Measurements from ENCODE around the gene DTX3. TPM values are rescaled to one million over a fixed set of nuclear protein-coding genes. Genes with fewer than 3 reads are reported as not detected.

The DTX3 gene
- polyA plus RNA-seq, 1 donor = 65.0 TPM

DNA sequence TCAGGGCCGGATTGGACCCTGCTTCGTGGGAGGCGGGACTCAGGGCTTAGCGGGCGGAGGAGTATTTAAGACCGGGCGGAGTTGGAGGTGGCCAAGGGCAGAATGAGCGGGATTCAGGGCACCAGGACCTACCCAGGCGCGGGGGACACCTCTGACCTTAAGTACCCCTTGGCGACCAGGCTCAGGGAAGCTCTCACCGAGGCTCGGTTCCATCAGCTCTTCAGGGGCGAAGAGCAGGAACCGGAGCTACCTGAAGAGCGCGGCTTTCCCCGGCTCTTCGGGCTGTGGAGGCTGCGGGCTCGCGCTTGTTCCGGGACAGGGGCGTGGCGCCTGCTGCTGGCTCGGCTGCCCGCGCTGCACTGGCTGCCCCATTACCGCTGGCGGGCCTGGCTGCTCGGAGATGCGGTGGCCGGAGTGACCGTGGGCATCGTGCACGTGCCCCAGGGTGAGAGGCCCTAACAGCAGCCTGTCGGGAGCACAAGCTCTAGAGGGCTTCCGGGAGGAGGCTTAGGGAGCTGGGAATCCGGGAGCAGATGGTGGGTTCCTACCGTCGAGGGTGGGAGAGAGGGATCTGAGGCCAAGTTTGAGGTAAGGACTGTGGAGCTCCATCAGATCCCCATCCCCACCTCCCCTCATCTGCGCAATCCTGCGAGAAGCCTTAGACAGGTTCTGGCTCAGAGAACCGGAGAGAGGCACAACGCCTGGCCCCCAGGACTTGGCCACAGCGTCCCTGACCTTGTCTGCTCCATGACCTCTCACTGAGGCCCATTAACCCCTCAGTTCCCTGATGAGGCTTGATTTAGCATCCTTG, 15.0 kb downstream of the DTX3 start:
- no peak for DNase-seq

DNA sequence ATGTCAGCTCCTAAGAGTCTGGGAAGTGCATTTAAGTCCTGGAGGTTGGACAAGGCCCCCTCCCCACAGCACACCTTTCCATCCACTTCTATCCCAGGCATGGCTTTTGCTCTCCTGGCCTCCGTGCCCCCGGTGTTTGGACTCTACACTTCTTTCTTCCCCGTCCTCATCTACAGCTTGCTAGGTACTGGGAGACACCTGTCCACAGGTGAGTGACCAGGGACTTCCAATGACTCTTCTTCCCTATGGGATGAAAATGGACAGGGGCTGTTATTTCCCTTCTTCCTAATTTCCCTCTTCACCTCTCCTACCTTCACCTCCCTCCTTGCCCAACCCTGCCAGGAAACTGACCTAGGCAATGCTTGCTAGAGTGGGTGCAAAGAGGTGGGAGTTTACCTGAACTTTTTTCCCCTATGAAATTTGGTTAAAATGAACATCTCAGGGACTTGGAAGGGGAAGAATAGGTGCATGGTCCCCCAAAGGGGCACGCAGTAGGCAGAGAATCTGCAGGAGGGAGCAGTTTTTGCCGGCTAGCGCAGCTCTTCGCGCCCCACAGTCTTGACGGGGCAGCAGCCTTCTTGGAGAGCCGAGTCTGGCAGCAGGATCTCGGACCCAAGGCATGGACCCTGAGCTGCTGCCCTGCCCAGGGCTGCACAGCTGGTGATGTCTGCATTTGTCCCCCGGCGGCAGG, 15.8 kb downstream of the DTX3 start:
- DNase-seq = no peak

DNA sequence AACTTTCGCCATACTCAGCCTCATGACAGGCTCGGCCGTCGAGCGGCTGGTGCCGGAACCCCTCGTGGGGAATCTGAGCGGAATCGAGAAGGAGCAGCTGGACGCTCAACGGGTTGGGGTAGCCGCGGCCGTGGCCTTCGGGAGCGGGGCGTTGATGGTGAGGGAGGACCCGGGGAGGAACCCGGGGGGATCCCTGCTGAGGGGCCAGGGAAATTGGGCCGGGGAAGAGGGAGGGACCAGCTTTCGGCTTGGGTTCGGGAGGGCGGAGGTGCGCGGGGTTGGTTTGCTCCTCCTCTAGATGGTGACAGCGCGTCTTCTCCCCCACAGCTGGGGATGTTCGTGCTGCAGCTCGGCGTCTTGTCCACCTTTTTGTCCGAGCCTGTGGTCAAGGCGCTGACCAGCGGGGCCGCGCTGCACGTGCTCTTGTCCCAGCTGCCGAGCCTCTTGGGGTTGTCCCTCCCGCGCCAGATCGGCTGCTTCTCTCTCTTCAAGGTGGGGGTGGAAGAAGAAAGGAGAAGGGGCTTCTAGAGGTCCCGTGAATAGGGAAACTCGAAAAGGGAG, 16.4 kb downstream of the DTX3 start:
- DNase-seq = no peak

GRCh38 chr12:57621497-57622292, 17.1 kb downstream of the DTX3 start:
- DNase-seq = no peak

GRCh38 chr12:57622293-57623245, 17.9 kb downstream of the DTX3 start:
- DNase-seq = no peak

DNA sequence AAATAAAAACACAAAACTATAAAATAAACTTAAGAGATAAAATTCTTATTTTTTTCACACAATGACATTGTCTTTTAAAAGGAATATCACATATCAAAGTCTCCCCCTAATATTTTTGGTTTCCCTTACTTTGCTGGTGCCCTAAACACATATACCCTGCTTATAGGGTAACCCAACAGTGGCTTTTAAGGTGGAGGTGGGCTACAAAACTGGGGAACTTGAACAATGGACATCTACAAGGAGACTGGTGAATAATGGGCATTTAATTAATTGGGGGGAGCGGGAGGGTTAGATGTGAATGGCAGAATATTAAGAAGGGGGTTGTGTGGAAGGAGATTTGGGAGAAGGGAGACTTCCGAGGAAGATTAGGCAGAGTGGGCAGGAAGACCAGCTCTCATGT, 18.8 kb downstream of the DTX3 start:
- DNase-seq = no peak

DNA sequence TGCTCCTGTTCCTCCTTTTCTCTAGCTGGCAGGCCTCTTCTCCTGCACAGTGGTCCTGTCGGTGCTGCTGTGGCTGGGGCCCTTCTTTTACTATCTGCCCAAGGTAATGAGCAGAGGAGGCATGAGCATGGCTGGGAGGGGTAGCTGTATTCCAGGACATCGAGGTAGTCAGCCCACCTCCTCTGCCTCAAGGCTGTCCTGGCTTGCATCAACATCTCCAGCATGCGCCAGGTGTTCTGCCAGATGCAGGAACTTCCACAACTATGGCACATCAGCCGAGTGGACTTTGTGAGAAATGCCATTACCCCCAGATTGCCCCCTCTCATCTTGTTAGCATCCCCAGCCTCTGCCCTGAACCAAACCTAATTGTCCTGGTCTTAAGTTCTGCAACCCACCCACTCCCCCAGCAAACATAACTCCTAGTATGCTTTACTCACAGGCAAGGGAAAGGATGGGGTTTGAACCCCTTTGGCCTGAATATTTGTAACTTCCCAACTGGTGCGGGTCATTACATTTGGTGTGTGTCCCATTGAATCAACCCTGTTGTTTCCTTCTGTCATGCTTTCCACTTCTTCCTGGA, 19.3 kb downstream of the DTX3 start:
- no peak for DNase-seq

GRCh38 chr12:57624441-57625220, 20.0 kb downstream of the DTX3 start:
- no peak for DNase-seq

DNA sequence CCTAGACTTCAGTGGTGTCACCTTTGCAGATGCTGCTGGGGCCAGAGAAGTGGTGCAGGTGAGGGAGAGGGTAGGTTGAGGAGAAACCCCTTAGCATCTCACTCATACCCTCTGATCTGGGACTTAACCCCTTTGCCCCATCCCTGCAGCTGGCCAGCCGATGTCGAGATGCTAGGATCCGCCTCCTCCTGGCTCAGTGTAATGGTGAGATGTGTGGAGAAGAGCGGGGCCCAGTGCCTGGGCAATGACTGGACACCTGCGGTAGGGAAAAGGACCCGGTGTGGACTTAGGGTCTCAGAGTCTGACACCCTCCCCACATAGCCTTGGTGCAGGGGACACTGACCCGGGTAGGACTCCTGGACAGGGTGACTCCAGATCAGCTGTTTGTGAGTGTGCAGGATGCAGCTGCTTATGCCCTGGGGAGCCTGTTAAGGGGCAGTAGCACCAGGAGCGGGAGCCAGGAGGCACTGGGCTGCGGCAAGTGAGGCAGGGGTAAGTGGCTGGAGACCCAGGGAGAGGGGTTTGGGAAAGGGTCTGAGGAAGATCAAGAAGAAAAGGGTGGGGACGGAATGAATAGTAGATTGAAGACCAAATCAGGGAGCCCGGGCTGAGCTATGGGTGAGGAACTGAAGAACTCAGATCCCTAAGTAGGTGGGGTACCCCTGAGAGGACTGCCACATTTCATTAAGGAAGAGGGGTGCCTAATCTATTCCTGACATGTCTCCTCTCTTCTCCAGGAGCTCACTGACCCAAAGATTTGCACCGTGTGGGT, 20.8 kb downstream of the DTX3 start:
- no peak for DNase-seq

DNA sequence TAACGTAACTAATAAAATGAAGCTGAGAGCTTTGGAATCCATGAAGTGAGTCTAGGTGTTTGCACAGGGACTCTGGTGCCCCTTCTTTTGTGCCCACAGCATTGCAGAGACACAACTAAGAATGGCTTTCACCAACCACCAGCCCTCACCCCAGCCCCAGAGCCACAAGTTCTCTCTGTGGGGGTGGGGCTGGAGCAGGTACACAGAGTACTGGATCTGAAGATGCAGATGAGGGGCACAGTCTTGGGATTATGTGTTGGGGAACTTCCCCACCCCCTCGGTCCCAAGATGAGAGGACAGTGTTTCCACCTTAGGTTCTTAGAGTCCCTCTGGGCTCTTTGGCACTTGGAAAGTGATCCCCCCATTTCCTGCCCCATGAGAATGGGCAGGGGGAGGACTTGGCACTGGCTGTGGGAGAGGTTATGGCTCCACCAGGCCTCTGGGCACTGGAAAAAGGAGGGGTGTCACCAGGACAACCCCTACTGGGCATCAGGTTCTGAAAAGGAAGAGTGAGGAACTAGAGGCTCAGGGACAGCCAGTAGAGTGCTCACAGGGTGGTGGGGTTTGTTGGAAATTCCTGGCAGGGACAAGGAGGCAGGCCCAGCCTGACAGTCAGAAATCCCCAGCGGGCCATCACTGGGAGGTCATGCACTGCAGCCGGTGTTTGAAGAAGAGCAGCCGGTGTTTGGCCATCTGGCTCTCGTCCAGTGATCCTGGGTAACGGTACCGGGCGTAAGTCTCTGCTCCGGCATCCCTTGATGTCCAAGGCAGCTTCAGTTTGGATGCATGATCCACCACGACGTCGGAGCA, 21.7 kb downstream of the DTX3 start:
- no peak for DNase-seq

- DNase-seq = no peak
Observed at GRCh38 chr12:57626921-57627445, 22.4 kb downstream of the DTX3 start.

- no peak for DNase-seq
Observed at GRCh38 chr12:57627501-57628279, 23.1 kb downstream of the DTX3 start.

GRCh38 chr12:57628280-57629191, 23.9 kb downstream of the DTX3 start:
- DNase-seq = no peak

DNA sequence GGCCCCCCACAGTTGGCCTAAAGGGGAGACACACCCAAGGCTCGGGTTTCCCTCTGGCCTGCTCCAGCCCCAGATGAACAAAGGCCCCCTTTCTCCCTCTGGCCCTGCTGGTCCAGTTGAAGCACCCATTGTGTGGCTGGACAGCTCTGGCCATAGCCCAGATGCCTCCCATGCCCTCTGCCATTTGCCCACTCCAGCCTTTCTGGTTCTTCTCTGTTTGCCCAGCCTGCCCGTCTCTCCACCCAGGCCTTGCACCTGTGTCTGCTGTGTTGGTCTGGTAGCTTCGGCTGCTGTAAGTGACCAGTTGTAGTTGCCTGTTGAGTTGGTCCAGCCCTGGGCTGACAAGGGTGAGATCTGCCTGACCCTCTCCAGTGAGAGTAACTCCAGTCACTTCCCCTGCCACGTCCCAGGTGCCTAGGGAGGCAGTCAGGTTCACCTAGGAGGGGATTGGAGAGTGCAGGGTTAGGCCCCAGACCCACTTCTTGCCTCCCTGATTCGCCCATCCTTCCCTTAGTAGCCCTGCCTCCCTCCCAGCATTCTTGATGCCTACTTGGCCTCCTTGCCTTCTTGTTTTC, 25.4 kb downstream of the DTX3 start:
- DNase-seq = no peak

GRCh38 chr12:57630891-57631433, 26.3 kb downstream of the DTX3 start:
- DNase-seq = no peak

Measured in left kidney (tissue), 2 donors.